D721Med (cell line): Measurements from ENCODE around the gene PDGFRB.

ENCODE experiments used
- DNase-seq: peaks from one replicate; pipeline ENCODE4 v3.0.0; 2011; ENCODE audit warnings: low spot score; ENCODE audit not compliant: insufficient read length
- FAIRE-seq: peaks from 2 replicates; lab custom pipeline; 2011; peaks lifted over from hg19 to GRCh38; lab: Jason Lieb, UNC
- TF ChIP-seq, protein P1 (sequence below): IDR thresholded peaks from 2 replicates; pipeline ENCODE4 v1.5.1; 2012; ENCODE audit warnings: mild to moderate bottlenecking, control low read depth; ENCODE audit not compliant: insufficient read depth; ENCODE audit errors: missing control alignments

The PDGFRB gene

DNA sequence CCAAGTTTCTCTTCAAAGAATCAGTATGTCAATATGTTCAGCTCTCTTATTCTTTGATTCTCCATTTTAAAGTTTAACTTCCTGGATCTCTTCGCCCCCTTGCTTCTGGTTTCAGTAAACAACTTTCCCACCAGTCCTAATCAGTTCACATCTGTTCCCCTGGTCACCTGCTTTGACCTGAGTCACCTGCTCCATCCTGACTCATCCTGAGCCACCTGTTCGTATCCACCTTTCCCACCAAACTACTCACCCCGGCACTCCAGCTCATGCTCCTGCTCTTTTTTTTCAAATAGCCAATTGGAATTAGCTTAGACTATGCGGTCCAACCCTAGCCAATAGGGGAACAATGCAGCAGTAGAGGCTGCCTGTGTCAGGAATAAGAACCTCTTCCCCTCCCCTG, 45.7 kb downstream of the PDGFRB start:
- no peak for DNase-seq
- TF ChIP-seq, protein P1, sequence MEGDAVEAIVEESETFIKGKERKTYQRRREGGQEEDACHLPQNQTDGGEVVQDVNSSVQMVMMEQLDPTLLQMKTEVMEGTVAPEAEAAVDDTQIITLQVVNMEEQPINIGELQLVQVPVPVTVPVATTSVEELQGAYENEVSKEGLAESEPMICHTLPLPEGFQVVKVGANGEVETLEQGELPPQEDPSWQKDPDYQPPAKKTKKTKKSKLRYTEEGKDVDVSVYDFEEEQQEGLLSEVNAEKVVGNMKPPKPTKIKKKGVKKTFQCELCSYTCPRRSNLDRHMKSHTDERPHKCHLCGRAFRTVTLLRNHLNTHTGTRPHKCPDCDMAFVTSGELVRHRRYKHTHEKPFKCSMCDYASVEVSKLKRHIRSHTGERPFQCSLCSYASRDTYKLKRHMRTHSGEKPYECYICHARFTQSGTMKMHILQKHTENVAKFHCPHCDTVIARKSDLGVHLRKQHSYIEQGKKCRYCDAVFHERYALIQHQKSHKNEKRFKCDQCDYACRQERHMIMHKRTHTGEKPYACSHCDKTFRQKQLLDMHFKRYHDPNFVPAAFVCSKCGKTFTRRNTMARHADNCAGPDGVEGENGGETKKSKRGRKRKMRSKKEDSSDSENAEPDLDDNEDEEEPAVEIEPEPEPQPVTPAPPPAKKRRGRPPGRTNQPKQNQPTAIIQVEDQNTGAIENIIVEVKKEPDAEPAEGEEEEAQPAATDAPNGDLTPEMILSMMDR: no peak
- FAIRE-seq: no peak

DNA sequence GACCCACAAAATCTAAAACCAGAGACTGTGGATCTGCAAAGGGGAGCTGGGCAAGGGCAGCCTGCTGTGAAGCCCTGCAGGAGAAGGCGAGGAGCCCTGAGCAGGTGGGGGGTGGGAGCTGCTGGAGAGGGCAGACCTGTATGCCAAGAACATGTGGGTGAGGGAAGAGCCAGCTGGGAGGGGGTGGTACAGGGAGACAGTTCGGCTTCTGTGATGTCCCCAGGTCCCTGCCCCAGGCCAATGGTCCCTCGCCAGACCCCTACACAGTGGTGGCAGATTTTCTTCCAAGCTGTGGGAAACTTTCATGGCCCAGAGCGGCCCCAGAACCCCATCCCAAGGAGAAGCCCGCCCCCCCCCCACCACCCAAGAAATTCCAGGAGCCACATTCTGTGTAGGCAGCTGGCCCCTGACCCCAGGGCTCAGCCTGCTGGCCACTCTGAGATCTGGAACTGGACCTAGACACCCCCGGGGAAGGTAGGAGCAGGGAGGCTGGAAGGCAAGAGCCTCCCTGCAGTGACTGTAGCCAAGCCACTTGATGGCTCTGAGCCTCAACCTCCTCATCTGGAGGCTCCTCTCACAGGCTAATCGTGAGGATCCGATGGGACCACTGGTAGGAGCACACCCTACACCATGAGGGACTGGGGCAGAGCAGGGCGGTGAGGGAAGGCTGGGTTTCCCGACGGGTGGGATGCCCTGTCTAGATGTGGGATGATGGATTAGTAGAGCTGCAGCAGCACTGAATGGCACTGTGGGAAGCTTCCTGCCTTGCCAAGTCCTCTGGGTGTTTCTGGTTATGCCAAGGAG, 46.7 kb downstream of the PDGFRB start:
- FAIRE-seq: no peak
- no peak for DNase-seq
- TF ChIP-seq, protein P1: no peak

DNA sequence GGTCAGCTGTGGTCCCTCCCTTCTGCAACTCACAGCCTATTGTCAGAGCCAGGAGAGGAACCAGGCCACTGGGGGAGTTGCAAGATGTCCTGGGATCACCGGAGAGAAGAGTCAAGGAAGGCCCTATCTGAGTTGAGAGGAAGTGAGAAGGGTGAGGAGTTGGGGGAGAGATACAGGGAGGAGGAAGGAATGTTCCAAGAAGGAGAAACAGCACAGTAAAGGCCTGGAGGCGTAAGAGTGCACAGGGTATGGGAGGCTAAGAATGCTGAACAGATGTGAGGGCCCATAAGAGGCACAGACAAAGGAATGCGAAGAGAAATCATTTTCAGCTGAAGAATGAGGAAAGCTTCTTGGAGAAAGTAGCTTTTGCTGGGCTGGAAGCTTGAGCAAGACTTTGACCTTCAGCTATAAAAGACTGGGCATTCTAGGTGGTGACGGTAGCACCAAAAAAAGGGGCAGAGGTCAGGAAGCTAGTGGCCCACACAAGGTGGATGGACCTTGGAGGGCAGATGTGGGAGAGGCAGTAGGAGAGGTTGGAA, 47.7 kb downstream of the PDGFRB start:
- TF ChIP-seq, protein P1: no peak
- FAIRE-seq: no peak
- DNase-seq: no peak

DNA sequence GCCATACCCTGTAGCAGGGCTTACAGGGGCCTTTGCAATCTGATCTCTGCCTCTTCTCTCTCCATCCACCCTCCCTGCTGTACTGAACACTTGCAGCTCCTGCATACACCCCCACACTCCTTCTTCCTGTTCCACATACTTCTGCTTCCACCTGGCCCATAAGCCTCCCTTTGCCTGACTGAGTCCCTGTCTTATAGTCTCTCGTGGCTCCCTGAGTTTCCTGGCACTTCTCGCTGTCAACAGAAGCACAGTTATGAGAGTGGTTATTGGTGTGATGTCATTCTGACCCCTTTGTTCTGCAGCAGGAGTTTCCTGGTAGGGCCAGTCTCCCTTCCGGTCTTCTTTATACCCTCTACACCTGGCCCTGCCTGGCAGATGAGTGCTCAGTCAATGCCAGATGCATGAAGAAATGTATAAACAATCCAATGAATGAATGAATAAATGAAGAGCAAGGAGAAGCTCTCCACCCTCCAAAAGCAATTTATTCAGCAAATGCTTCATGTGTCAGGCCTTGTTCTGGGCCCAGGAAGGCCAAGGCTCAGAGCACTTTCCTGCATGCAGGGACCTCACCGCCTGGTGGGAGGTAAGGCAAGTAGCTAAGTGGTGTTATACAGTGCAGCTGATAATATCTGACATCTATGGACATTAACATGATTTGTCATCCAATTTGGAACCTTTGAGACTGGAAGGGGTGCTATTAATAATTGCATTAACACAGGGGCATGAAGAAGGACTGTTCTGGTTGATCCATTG, 48.8 kb downstream of the PDGFRB start:
- FAIRE-seq: no peak

DNA sequence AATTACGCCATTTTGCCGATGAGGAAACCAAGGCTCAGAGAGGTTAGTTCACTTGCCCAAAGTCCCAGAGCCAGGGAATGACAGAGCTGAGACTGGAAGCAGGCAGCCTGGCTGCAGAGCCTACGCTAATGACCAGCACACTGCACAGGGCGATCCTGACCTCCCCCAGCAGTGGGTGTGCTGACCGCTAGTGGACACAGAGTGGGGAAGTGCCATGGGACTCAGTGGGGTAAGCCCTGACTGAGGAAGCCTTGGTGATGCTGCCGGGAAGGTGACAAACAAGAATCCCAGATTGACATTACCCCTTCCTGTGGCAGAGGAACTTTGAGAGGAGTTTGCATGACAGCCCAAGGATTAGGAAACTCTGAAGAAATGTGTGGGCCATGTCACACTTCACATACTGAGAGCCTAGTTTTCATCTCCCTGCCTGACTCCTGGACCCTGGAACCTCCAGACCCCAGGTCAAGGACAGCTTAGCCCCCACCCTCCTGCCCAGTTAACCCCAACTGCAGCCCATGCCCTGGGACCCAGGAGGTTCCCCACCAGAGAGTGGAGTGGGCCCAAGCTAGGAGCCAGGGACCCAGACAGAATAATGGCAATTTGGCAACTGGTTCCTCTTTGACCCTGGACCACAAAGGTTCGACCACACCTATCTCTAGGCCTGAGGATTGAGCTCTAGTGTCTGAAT, 49.6 kb downstream of the PDGFRB start:
- TF ChIP-seq, protein P1: no peak
- FAIRE-seq (no peak), DNase-seq (no peak)

More for the DNA sequence above, 48.8 kb downstream of the PDGFRB start:
- TF ChIP-seq, protein P1: no peak
- DNase-seq: no peak

DNA sequence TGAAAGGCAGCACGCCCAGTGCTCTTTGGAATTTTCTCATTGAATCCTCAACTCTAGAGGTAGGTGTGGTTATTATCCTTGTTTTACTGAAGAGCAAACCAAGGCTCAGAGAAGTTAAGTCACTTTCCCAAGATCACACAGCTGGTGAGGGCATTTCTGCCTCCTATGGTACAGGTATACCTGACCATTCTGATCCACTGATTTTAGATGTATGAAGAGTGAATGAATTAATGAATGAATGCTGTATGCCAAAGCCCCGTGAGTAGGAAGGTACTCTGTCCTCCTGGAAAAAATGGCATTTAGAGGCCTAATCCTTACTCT, 51.1 kb downstream of the PDGFRB start:
- no peak for FAIRE-seq
- TF ChIP-seq, protein P1: no peak
- DNase-seq: no peak
